Panc1 (cell line): ENCODE measurements around the gene FCN2.

ENCODE experiments used
- CTCF ChIP-seq: fragments of 450-650 bp; IDR thresholded peaks from 2 replicates; pipeline ENCODE4 v1.5.1; 2017; ENCODE audit warnings: mild to moderate bottlenecking
- POLR2AphosphoS5 ChIP-seq: IDR thresholded peaks from 2 replicates; pipeline ENCODE4 v1.6.1; 2012; ENCODE audit warnings: mild to moderate bottlenecking, low read depth, low read length, moderate library complexity
- TCF7L2 ChIP-seq: IDR thresholded peaks from 2 replicates; pipeline ENCODE4 v1.6.1; 2011; ENCODE audit warnings: mild to moderate bottlenecking, low read depth, low read length, inconsistent platforms

- TF ChIP-seq CTCF (no peak), TCF7L2 (no peak), POLR2AphosphoS5 (no peak)
Observed at GRCh38 chr9:134875371-134875770, 5.2 kb upstream of the FCN2 start.
